ENCODE measurements around the gene DNAJB2. TPM values are rescaled to one million over a fixed set of nuclear protein-coding genes. Genes with fewer than 3 reads are reported as not detected.
A peak's percentile ranks its signal among the peaks of the same experiment; 100 is the strongest.
"Not testable (repeated sequence)": the region's sequence is repeated elsewhere in the genome, so short reads cannot be mapped to it uniquely, and the experiment has no call there.

Gene DNAJB2
- total RNA-seq, 2 donors from 2014 or later: 42.0 to 45.7 TPM

DNA sequence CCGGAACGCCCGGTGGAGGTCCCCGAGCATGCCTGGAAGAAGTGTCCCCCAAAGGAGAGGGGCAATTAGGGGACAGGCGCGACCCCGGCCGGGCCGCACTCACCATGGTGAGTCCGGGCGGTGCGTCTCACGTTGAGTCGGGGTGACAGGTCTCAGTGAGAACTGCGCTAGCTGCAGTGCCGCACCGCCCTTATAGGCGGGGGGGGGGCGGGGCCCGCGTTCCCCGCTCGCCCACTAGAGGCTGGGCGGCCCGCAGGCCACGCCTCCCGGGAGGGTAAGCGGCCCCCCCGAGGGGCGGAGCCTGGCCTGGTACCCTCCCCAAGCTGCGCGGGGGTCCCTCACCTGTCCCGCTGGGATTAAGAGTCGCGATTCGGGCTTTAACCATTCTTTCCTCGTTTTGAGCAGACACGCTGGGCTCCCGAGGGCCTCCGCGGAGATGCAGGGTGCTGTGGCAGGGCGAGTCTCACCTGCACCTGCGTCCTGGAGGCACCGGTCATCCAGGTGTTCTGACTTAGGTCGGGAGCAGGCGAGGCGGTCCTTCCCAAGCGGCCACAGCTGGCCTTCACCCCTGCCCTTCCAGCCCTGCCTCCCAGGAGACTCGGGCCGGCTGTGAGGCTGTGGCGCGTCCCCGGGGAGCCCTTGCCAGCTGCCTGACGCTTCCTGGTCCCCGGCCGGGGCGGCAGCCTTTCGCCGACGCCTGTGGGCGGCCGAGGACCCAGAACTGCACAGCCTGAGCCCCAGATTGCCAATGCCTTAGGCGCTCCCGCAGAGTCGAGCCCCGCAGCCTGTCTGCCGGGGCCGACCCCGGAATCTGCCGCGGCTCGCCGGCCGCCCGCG is 25.2 kb upstream of the DNAJB2 start, which contains the start of gene TUBA4A:
Gene TUBA4A, minus strand, starts transcription at position 166 of the 837 bp plus-strand sequence. Its CDS starts 60 bp downstream, at position 106.
- DNase-seq (ENCODE audit: low spot score): peak; percentile 95
- intact Hi-C loops (cut with DNase I): no loop called here

DNA sequence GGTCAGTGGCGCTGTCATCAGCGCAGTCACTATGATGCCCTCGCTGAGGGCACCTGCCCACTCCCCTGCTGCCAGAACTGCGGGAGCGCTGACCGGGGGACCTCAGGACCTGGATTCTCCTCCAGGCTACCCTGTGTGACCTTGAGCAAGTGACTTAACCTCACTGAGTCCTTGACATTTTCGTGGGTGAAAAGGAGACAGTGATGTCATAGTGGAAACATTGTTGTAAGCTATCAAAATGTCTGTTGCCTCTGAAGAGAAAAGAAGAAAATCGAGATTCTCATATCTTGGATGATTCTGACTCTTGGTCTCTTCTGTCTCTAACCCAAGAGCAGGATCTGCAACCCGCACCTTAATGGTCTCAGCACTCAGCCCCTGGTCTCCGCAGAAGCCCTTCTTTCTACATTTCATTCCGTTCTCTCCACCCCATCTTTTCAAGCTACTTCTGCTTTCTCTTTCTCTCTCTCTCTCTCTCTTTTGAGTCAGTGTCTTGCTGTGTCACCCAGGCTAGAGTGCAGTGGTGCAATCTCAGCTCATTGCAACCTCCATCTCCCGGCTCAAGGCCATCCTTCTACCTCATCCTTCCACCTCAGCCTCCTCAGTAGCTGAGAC is 24.5 kb upstream of the DNAJB2 start:
- intact Hi-C loops (cut with DNase I): no loop called here
- DNase-seq (ENCODE audit: low spot score): peak; percentile 78

GRCh38 chr2:219258942-219259341 is 20.2 kb upstream of the DNAJB2 start:
- intact Hi-C loops (cut with DNase I): not testable (repeated sequence)

DNA sequence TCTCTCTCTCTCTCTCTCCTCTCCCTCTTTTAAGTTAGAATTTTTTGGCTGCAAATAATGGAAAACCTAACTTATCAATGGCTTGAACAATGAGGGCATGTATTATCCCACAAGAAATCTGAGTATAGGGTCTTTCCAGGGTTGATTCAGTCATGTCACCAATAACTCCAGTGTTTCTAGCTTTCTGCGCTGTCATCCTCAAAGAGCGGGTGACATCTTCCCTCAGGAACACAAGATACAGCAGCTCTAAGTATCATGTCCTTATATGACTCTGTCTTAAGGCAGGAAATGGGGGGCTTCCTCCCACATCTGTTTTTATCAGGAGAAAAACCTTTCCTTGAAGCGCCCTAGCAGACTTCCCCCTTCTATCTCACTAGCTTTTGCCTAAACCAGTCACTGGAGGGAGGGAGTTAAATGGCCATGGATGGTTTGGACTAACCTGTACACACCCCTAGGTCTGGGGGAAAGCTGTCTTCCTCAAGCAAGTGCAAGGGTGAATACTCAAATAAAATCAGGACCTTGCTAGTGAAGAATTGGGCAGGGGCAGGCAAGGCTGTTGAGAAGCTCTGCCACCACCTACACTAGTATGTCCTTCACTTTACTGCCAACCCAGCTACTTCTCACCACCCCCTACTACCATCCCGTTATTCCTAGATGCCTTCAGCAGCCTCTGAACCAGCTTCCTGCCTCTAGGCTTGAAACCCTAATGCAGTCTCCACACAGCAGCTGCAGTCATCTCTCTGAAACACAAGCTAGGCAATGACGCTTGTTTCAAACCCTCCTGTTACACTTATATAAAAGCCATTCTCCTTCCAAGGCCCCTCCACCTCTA is 17.9 kb upstream of the DNAJB2 start:
- DNase-seq (ENCODE audit: low spot score): no peak
- intact Hi-C loops (cut with DNase I): no loop called here

More at GRCh38 chr2:219258942-219259341, 20.2 kb upstream of the DNAJB2 start:
- not testable (repeated sequence) for DNase-seq (ENCODE audit: low spot score)

GRCh38 chr2:219266232-219266631 is 12.9 kb upstream of the DNAJB2 start:
- intact Hi-C loops (cut with DNase I): no loop called here
- no peak for DNase-seq (ENCODE audit: low spot score)

DNA sequence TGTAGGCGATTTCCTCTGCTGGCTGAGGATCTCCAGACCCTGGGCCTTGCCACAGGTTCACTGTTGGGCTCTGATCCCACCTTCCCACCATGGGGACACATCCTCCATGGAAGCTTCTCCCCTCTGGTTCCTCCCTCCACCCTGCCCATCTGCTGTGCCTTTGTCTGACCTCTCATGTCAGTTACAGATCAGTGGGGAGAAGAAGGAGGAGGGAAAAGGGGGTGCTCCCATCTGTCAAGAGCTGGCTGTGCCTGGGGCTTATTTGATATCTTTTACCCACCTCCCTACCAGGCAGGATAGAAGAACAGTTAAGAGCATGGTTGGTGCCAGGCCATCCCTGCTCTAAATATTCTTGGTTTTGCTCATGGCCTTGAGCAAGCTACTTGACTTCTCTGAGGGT is 12.3 kb upstream of the DNAJB2 start:
- no peak for DNase-seq (ENCODE audit: low spot score)
- intact Hi-C loops (cut with DNase I): no loop called here

DNA sequence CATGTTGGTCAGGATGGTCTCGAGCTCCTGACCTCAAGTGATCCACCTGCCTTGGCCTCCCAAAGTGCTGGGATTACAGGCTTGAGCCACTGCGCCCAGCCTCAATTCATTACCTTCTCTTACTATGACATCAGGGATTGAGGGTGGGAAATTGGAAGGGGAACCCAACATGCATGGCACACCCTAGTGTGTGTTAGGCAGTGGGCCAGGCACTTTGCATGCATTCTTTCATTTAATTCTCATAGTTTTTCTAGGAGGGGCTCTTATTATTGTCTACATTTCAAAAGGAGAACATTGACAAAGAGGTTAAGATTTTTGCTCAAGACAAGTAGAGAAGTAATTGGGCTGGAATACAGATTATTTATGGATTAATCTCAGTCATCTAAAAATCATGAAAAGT is 10.9 kb upstream of the DNAJB2 start:
- DNase-seq (ENCODE audit: low spot score): no peak
- intact Hi-C loops (cut with DNase I): no loop called here

DNA sequence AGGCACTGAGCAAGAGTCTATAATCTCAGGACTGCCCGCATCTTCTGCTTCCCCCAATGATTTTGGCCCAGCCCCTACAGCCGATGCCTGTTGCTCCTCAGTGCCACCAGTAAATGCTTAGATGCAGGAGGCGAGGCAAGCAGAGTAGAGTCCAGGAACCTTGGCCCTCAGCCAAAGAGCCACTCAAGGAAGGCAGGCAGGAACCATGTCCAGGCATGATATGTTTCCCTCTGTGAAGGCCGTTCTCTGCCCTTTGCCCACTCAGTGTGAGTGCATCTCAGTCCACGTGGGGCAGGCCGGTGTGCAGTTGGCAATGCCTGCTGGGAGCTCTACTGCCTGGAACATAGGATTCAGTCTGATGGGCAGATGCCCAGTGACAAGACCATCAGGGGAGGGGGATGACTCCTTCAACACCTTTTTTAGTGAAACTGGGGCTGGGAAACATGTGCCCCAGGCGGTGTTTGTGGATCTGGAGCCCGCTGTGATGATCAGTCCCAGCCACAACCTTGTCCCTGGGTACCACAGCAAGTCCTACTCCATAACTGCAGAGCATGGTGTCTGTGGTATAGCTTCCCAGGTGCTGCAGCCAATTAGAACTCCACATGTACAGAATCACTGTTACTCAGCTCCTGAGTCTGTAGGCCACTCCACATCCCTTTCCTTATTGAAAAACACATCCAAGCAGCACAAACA is 9.7 kb upstream of the DNAJB2 start:
- DNase-seq (ENCODE audit: low spot score): no peak
- intact Hi-C loops (cut with DNase I): no loop called here

DNA sequence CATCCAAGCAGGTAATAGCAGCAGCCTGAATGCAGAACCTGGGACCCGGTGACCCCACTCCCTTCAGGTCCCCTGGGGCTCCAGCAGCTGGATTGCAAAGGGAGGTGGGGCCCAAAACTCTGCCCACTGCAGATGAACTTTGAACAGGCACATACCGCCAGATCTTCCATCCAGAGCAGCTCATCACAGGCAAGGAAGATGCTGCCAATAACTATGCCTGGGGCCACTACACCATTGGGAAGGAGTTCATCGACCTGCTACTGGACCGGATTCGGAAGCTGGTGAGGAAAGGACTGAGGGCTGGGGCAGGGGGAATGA is 9.2 kb upstream of the DNAJB2 start:
- intact Hi-C loops (cut with DNase I): no loop called here
- no peak for DNase-seq (ENCODE audit: low spot score)

DNA sequence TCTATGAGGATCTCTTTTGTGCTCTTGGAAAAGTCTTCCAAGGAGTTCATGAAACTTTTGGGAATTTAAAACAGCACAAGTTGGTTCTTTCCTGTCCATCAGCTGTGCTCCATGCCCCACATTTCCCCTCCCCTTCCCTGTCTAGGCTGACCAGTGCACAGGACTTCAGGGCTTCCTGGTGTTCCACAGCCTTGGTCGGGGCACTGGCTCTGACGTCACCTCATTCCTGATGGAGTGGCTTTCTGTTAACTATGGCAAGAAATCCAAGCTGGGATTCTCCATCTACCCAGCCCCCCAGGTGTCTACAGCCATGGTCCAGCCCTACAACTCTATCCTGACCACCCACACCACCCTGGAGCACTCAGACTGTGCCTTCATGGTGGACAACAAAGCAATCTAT is 8.1 kb upstream of the DNAJB2 start:
- DNase-seq (ENCODE audit: low spot score): no peak
- intact Hi-C loops (cut with DNase I): no loop called here

DNA sequence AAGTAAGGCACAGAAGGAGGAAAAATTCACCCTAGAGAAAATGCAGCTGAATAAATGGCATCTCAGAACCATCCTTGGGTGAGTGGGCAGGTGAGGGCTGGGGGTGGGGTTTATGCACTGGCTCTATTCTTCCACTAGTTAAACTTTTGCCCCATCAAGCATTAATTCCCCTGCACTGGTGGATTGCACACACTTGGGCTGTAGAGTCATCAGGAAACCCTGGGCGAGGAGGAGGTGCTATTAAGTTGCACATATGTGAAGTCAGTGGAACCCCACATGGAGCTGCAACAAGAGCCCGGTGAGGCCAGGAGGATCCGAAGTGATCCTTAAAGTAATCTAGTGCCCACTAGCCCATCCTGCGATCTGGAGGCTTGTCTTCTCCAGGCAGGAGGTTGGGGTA is 6.8 kb upstream of the DNAJB2 start:
- intact Hi-C loops (cut with DNase I): no loop called here
- DNase-seq (ENCODE audit: low spot score): no peak

DNA sequence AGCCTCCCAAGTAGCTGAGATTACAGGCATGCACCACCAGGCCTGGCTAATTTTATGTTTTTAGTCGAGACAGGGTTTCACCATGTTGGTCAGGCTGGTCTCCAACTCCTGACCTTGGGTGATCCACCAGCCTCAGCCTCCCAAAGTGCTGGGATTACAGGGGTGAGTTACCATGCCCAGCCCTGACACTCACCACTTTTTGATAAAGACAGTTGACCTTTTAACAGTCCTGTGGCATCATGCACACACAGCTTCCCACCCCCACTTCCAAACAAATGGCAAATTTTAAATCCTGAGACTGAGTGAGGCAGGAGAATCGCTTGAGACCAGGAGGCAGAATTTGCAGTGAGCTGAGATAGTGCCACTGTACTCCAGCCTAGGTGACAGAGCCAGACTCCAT is 6.2 kb upstream of the DNAJB2 start:
- intact Hi-C loops (cut with DNase I): no loop called here
- DNase-seq (ENCODE audit: low spot score): no peak

GRCh38 chr2:219273937-219274336 is 5.2 kb upstream of the DNAJB2 start:
- intact Hi-C loops (cut with DNase I): no loop called here
- DNase-seq (ENCODE audit: low spot score): no peak

GRCh38 chr2:219274361-219274921 is 4.7 kb upstream of the DNAJB2 start:
- intact Hi-C loops (cut with DNase I): no loop called here
- DNase-seq (ENCODE audit: low spot score): no peak

- DNase-seq (ENCODE audit: low spot score): peak; percentile 90
- intact Hi-C loops (cut with DNase I): loop anchor here in 1 of 2 donors (2.0 kb wide), 1 partner anchor 17 kb away; no protein-coding TSS in a partner anchor
Observed at GRCh38 chr2:219277703-219278654, 1.2 kb upstream of the DNAJB2 start.

DNA sequence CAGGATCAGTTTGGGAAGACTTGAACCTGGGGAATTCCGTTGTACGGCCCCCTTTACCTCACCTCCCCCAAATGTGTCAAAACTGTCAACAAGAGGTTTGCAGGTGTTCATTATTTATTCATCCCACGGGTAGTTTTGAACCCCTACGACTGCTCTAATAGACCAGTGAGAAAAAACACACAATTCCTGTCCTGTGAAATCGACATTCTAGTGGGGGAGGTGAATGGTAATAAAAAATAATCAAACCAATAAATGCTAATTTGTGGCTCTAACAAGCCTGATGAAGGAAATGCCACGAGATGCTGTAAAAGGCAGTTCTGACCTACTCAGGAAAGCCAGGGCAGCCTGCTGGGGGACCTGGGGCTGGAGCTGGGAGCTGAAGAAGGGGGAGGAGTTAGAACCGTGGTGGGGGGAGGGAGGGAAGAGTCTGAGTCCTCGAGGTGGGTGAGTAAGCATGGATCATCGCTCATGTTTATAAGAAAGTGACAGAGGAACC is 463 bp upstream of the DNAJB2 start:
- intact Hi-C loops (cut with DNase I): loop anchor here in 1 of 2 donors (2.0 kb wide), 1 partner anchor 16 kb away; no protein-coding TSS in a partner anchor
- DNase-seq (ENCODE audit: low spot score): no peak

DNA sequence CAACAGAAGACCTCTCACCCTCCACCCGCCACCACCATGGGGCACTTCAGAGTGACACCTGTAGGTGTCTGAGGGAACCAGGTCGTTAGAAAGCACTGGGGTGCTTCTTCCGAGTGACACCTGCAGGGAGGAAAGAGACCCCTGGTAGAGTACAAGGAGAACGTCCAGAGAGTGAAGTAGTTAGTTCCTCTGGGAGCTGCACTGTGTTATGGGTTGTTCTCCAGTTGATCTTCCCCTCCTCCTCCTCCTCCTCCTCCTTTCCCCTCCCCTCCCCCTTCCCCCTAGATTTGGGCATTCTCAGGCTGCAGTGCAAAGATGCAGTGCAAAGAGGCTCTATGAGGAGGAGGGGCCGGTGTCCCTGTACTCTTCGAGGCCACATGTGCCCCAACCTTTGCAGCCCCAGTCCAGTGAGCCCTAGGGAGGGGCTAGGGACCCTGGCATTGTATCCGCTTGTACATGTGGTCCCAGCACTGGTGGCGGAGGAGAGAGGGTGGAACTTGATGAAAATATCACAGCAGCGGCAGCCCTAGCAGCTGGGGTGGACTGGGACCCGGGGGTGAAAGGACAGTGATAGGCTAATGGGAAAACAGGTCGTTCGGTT is 850 bp downstream of the DNAJB2 start:
- DNase-seq (ENCODE audit: low spot score): peak; percentile 72
- intact Hi-C loops (cut with DNase I): loop anchor here in 1 of 2 donors (2.0 kb wide), 1 partner anchor 15 kb away; no protein-coding TSS in a partner anchor
